Renal cortex interstitium (tissue), 11 donors: ENCODE results near the gene HOXA5. TPM values are rescaled to one million over a fixed set of nuclear protein-coding genes. Genes with fewer than 3 reads are reported as not detected.

Experiments
- DNase-seq, 11 donors: peaks; one replicate each; pipeline ENCODE4 v3.0.0-alpha.2; 2013; ENCODE audit warnings: low read depth in 9 of 11, low spot score in 4 of 11; ENCODE audit errors: extremely low read depth in 1 of 11
- polyA plus RNA-seq, 3 donors: library from polyadenylated mRNA; unstranded; fragments of 120-200 nt; gene quantifications; one replicate each; pipeline ENCODE4 v1.2.1, GENCODE V29; 2013; ENCODE audit not compliant: insufficient read length in 3 of 3

Gene HOXA5
- polyA plus RNA-seq, 3 donors: 70.3 to 89.0 (median 71.1) TPM

DNA sequence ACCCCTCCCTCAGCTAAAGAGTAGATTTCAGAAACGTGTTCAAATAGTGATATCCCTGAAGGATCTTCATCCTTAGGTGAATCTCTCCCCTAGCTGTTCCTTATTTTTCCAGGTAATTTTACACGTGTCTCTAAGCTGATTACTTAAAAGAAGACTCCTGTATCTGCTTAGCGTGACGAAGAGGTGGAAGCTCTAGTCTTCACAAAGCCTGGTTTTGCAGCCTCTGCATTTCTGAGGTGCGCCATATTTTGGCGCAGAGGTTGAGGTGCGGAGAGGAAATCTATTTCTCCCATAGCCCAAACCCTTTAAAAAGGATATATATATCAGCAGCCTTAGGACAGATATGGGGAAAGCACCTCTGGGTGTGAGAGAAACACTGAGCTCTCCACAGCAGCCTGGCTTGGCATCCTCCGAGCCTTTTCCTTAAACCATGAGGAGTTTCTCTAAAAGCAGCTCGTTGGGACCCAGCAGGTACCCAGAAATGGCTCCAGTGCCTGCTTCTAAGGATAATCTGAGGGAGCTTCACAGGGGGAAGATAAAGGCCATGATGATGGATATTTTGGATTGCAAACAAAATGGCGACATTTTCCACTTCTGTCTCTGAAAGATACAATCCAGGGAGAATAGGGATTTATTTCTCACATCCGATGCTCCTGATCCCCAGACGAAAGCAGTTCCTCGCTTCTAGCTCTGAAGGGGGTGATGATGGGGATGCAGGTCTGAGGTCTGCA, 38.0 kb downstream of the HOXA5 start:
- peak in 2 of 11 donors; percentile 8 to 12 for DNase-seq

- DNase-seq: peak in 4 of 11 donors; percentile 62 to 81 (median 75)
Observed at GRCh38 chr7:27104341-27105058, 39.0 kb downstream of the HOXA5 start.

DNA sequence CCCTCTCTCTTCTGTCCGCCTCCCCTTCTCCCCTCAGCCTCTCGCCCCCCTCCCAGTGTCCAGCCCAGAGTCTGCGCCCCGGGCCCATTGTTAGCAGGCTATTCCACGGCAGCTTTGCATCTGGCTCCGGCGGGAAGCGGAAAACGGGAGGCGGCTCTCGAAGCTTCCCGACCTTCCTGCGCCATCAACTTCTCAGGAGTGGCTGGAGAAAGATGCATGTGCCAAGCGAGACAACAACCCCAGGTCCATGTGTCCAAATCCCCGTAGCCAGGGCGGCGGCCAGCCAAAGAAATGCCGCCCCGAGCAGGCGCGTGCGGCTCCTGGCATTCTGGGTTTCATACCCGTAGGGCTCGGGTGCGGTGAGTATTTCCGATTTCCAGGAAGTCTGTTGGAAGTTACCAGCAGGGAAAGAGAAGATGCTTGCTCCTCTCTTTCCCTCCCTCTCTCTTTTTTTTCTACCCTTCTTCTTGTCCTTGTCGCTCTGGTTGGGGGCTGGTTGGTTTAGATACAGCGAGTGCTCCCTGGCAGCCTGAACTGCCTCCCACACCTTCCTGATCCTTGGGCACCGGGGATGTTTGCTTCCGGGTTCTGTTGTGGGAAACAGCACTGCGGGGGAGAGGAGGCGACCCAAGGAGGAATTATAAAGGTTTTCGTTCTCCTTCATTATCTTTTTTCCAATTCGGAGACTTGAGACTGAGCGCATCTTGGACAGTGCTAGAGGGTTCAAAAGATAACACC, 39.8 kb downstream of the HOXA5 start:
- peak in 4 of 11 donors; percentile 34 to 48 (median 45) for DNase-seq

DNA sequence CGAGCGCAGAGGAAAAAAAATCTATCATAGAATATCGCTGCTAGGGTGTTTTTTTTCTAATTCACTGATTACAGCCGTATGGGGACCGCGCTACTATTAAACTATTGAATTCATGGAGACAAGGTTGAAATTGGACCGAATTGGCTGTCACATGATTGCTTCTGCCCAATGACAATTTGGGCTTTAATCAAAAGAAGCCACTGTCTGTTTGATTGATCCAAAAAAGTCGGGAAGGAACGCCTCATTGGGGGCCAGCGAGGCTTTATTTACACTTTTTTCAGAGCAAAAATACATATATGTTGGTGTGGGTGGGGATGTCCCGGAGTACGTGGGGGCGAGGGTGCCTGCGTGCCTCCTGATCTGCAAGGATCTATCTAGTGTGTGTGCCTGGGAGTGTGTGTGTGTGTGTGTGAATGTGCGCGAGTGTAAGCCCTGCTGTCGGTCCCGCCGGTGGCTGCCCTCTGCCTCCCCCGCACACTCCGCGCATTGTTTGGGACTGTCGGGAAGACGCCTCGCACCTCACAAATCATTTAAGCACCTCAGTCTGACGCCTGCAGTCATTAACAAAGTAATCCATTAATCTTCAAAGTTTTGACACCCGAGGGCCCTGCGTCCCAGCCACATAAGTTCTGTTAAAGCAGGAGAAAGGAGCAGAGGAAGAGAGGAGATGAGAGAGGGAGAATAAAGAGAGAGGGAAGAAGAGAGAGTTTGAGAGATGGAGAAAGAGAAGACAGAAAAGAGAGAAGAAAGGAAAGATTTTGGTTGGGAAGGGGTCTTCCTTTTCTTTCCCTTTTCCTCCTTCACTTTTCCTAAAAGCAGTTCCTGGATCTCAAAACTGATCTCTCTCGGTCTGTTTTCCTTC, 40.7 kb downstream of the HOXA5 start, which contains the start of gene HOXA2:
Gene HOXA2 (minus strand): TSS at position 103 of the 862 bp plus-strand sequence. CDS start 183 bp downstream, outside the sequence.
- DNase-seq: peak in 4 of 11 donors; percentile 58 to 74 (median 69)

DNA sequence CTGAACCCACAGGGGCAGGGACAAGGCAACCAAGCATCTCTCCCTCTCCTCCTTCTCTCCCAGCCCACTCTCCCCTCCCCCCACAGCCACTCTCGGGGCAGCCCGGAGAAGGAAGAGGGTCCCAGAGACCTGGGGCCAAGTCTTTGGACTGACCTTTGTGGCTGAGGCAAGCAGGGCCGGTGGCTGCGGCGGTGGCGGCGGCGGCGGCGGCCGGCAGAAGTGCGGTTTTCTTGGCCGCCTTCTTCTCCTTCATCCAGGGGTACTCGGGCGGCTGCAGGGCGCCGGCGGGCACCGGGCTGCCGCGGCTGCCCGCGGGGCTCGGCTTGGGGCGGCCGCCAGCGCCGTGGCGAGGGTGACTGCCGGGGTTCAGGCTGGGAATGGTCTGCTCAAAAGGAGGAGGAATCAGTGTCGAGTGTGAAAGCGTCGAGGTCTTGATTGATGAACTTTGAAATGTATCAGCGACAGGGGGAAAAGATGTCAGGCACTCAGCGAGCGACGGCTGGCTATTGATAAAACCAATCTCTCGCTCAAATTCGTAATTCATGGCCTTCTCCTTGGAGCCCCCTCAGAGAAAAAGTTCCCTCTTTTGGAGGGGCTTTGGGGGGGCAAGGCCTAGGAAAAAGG, 41.4 kb downstream of the HOXA5 start:
- DNase-seq: peak in 3 of 11 donors; percentile 39 to 51 (median 48)

DNA sequence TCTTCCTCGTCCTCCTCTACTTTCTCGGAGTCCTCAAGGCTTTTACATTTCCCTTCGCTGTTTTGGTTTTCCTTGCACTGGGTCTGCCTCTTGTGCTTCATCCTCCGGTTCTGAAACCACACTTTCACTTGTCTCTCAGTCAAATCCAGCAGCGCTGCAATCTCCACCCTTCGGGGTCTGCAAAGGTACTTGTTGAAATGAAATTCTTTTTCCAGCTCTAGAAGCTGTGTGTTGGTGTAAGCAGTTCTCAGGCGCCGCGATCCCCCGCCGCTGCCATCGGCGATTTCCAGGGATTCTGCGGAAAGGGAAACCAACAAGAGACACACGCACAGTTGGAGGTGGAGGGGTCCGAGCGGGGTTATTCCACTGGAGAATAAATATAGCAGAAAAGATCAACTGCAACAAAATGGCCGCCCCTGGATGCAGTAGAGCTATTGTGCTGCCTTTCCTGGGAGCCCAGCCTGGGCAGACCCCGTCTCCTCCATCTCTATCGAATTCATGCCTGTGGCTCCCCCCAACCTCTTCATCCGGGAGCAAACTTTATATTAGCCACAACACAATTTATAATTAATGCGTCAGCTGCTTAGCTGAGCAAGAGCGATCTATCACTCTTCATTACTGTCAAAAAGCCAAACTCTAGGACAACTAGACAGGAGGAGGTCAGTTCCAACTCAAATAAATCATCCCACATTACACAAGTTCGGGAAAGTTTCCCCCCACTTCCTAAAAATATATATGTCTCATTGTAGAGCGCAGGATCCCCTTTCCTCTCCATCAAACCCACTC, 42.1 kb downstream of the HOXA5 start:
- DNase-seq: peak in 5 of 11 donors; percentile 71 to 86 (median 78)

DNA sequence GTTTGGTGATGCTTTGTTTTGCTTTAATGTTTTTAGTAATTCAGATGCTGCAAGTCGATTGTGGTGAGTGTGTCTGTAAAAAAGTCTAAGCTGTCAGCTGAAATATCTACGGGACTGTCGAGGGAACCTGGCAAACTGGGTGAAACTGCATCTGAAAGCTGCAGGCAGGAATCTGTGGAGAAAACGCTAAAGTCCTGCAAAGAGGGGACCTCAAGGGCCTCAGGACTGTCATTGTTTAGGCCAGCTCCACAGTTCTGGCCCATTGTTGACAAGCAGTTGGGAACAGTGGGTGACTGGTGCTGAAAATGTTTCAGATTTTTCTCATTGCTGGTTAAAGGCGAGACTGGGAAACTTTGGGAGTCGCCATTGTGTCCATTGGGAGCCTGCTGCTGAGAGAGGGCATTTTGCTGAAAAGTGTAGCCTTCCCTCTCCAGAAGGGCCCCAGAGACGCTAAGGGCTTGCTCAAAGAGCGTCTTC, 42.7 kb downstream of the HOXA5 start:
- peak in 3 of 11 donors; percentile 34 to 43 (median 41) for DNase-seq

GRCh38 chr7:27099453-27100370, 43.8 kb downstream of the HOXA5 start:
- peak in 1 of 11 donors; percentile 34 for DNase-seq

DNA sequence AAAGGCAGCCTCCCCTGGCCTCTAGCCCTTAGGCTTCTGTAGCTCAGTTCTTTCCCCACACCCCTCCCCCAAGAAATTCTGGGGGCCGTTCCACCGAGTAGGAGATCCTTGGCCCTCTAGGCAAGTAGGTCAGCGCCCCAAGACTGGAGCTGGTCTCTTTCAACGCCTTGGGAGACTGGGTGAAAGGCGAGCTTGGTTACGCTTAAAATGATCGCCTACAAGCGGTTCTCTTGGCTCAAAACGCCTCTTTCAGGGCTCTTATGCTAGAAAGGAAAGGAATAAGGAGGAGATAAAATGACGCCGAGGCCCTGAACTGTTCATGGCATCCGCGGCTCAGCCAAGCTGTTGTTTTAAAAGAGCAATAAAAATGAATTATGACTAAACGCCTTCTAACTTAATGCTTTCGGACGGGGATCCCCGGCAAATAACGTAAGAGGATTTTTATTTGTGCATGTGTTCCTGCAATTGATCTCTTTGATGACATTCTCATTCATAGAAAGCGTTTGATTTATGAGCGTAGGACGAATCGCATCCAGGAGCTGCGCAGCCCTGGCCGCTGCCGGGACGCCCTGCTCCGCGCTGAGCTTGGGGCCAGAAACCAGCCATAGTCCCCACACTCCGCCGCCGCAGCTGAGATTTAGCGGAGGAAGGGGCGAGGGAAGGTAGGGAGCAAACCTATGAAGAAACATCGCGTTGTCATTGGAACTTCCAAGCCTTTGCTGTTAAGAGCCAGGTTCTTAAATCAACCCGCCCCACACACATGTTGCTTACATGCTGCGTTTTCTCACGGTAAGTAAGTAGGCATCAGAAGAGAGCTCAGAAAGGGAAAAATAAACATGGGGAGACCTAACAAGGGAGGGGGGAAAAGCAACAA, 44.7 kb downstream of the HOXA5 start:
- DNase-seq: peak in 3 of 11 donors; percentile 78 to 84 (median 82)

GRCh38 chr7:27097686-27098577, 45.5 kb downstream of the HOXA5 start:
- DNase-seq: no peak

GRCh38 chr7:27096768-27097514, 46.5 kb downstream of the HOXA5 start:
- DNase-seq: peak in 2 of 11 donors; percentile 40 to 48

GRCh38 chr7:27095897-27096767, 47.3 kb downstream of the HOXA5 start, which contains the start of gene HOXA1:
HOXA1 (minus strand) TSS chr7:27096000; CDS start chr7:27095912, 88 bp downstream.
- DNase-seq: peak in 9 of 11 donors; percentile 78 to 93 (median 89)
